ENCODE measurements around the gene C1orf74. TPM values are rescaled to one million over a fixed set of nuclear protein-coding genes. Genes with fewer than 3 reads are reported as not detected.

Gene C1orf74
- 1.1 to 1.6 TPM (median 1.5 TPM) in 5 replicates for total RNA-seq (2022; extraction: Qiagen RNA extraction)

DNA sequence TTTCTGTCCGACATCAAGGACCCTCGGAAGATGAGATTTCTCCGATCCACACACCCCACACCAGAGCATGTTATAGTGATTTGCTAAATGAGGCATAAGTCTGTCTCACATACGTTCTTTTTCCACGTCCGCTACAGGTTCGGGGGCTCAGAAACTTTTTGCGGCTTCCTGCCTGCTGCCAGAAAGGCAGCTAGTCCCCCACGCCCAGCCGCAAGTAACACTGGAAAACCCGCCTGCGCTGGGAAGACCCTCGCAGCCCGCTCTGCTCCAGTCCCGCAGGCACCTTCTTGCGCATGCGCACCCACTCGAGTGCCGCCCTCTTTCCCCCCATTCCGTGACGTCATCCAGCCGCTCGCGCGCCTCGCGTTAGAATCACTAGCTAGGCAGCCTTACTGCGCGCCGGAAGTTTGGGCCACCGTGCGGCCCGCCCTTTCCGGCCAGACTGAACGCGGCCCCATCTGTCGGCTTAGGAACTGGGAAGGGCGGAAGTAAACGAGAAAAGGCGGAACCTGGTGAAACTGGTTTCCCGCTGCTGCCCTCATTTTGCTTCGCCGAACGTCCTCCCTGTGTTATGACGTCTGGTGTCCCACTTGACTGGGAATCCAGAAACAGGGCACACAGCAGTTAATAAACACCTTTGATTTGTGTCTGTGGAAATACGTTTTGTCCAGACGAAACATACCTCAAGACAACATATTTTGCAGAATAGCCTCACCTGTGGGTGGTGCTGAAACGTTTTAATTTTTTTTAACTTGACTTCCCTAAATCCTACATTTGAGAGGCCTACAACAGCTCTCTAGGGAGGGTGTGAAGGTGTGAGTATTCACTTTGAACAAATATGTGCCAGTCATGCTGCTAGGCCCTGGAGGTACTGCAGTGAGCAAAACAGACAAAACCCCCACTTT is at the start of gene C1orf74:
C1orf74 (minus strand) TSS at position 295 of the 905 bp plus-strand sequence. CDS start 925 bp downstream, outside the sequence.

DNA sequence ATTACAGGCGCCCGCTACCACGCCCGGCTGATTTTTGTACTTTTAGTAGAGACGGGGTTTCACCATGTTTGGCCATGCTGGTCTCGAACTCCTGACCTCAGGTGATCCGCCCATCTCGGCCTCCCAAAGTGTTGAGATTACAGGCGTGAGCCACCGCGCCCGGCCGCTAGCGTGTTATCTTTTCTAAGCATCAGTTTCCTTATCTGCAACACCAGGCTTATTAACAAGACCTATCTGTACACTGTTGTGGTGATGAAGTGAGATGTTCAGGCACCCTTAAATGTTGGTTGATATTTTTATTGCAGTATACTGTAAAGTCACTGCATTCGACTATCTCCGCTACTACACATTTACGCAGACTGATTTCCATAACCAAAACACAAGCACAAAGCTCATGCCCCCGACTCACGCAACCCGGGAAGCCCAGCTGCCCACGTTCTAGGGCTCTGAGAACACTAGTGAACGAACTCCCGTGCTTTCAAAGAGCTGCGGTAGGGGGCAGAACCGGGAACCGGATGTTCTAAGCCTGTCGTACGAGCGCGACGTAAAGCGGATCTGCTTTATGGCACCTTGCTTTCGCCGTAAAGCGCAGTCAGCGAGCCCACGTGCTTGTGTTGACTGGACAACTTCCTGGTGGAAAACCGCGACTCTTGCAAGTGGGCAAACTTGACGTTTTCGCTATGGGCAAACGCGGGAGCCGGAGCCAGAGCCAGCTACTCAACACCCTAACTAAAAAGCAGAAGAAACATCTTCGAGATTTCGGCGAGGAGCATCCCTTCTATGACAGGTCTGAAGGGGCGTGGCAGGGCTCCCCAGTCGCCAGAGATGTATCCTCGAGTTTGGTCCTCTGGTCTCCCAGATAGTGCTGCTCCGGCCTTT is 43.3 kb upstream of the C1orf74 start, which contains the start of gene UTP25:
UTP25 (plus strand) TSS at position 589 of the 879 bp plus-strand sequence; CDS start at position 681, 92 bp downstream.

DNA sequence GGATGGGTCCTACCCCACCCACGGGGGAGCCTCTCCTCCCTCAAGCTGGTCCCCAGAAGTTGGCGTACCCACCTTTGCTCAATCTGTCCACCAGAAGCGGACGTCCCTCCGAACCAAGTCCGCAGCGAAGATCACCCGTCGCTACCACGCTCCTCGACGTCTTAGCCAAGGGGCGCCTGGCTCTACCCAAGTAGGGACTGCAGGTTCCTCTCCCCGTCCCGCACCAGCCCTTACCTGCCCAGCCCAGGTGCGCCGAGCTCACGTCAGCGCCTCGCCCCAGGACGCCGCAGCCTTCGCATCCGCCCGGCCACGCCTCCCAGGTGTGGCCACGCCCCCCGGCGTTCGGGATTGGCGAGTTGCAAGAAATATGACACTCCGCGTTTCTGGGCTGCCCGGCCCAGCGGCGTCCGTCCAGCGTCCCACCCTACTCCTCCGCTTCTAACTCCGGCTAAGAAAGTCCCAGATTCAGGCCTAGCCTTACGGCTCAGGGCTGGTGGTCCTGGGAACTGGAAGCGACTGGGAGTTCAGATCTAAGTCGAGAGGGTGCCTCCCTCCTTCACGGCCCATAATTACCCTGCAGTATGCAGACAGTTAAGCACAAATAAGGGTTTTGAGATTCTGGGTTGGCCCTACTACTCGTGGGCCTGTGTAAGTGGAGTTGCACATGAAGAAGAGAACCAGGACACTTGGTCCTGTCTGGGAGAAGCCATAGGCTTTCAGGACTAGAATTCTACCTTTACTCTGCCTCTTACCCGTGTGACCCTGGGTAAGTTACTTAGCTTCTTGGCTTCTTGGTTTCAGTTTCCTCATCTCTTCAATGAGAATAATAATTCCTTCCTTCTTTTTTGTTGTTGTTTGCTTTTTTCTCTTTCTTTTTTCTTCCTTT is 21.8 kb upstream of the C1orf74 start, which contains the start of gene IRF6:
IRF6 (minus strand) TSS at position 268 of the 886 bp plus-strand sequence. CDS start 4,729 bp downstream, outside the sequence.

DNA sequence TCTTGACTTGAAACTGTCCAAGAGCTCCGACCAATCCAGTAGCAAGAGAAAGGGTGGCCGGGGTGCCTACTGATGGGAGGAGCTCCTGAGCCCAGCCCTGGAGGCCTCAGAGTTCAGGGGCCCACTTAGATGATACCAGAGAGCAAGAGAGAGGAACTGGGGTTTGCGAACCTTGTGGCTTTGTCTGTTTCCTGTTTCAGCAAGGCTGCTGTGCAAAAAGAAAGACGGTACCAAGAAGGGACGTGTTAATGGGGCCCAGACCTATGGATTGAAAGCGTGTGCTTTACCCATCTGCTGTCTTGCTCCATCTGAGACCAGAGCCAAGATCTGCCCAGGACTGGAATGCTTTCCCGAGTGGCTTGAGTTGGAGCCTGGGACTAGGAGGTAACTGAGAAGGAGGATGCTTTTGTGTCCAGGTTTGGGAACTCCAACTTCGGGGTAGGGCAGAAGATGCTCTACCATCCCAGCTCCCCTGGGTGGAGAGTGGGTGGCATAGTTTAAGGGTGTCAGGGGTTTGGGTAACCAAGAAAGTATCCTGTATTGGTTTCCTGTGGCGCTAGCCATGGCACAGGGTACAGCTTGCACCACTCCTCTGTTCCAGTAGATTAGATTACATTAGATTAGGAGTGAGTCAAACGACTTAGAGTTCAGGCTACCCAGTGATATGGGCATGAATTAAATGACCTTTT is 28.3 kb downstream of the C1orf74 start, which contains the start of gene TRAF3IP3:
TRAF3IP3 (plus strand) TSS at position 128 of the 689 bp plus-strand sequence. CDS start 3,987 bp downstream, outside the sequence.

Other genes with a start within 250 kb of the C1orf74 start
- gene CAMK1G, start 200.8 kb downstream of the C1orf74 start, total RNA-seq (2022; extraction: Qiagen RNA extraction): 0.22 to 0.60 TPM (median 0.35 TPM) in 5 replicates
- gene LAMB3, start 132.1 kb downstream of the C1orf74 start, total RNA-seq (2022; extraction: Qiagen RNA extraction): 18.5 to 23.0 TPM (median 20.3 TPM) in 5 replicates
- 3.3 to 4.0 TPM (median 3.4 TPM) in 5 replicates for gene G0S2, start 109.1 kb downstream of the C1orf74 start, total RNA-seq (2022; extraction: Qiagen RNA extraction)
- gene HSD11B1, start 79.7 kb downstream of the C1orf74 start, total RNA-seq (2022; extraction: Qiagen RNA extraction): 0.33 to 0.60 TPM (median 0.38 TPM) in 5 replicates
- gene TRAF3IP3, start 28.5 kb downstream of the C1orf74 start, total RNA-seq (2022; extraction: Qiagen RNA extraction): not detected in 5 replicates
- gene IRF6, start 21.6 kb upstream of the C1orf74 start, total RNA-seq (2022; extraction: Qiagen RNA extraction): 0.13 to 0.30 TPM (median 0.15 TPM) in 5 replicates
- gene UTP25, start 43.4 kb upstream of the C1orf74 start, total RNA-seq (2022; extraction: Qiagen RNA extraction): 9.7 to 11.8 TPM (median 10.5 TPM) in 5 replicates
- gene SYT14, start 153.7 kb upstream of the C1orf74 start, total RNA-seq (2022; extraction: Qiagen RNA extraction): 0.03 to 0.09 TPM (median 0.07 TPM) in 5 replicates

All from A549 treated with AZD2906 at 1 μM for 4 hours (cell line).